Uterus (tissue), 2 donors: ENCODE measurements around the gene POU4F1.

Experiments
- CTCF ChIP-seq, 4 experiments: fragments of 200-600 bp in 2 of 4; fragments of 450-650 bp in 2 of 4; sonication (generic) in 2 of 4; IDR thresholded peaks; one replicate each; pipeline ENCODE4 v1.5.1; 2016 to 2019; ENCODE audit warnings: antibody characterized with exemption in 4 of 4, mild to moderate bottlenecking in 2 of 4, moderate library complexity in 1 of 4
- POLR2A ChIP-seq, 2 donors: fragments of 450-650 bp; IDR thresholded peaks; one replicate each; pipeline ENCODE4 v1.6.1; 2016; ENCODE audit warnings: antibody characterized with exemption in 2 of 2, mild to moderate bottlenecking in 1 of 2, moderate library complexity in 1 of 2

GRCh38 chr13:78601124-78601873 is 2.1 kb downstream of the POU4F1 start:
- TF ChIP-seq CTCF (IDR thresholded peaks at IDR 0.05) = no peak
- no peak for TF ChIP-seq POLR2A (IDR thresholded peaks at IDR 0.05)
